K562 (cell line): ENCODE results near the gene SEC61A2. TPM values are rescaled to one million over a fixed set of nuclear protein-coding genes. Genes with fewer than 3 reads are reported as not detected.

Experiments
- ATAC-seq: fragments of 200-7000 bp; cut with Tn5 transposase; 3 replicates; pipeline ENCODE4 v1.9.1; 2020; ENCODE audit warnings: moderate library complexity
- BruUV-seq: library from RNA; stranded (reverse); fragments of 400-500 nt; replicated peaks from 2 replicates; lab custom pipeline; 2021; lab: Mats Ljungman, UMichigan
- CTCF ChIA-PET: fragments of 300-600 bp; formaldehyde crosslinking; extraction: SDS; loops from one replicate; lab custom pipeline; 2021; ENCODE audit warnings: low intra/inter-chr PET ratio; lab: Yijun Ruan, JAX
- POLR2A ChIA-PET: fragments of 300-600, 350-650 bp; sonication (Branson Sonifier 250); formaldehyde crosslinking; extraction: SDS; loops from one replicate; lab custom pipeline; 2021; ENCODE audit warnings: antibody characterized with exemption, inconsistent platforms; lab: Yijun Ruan, JAX
- DNase-seq, 4 experiments: peaks; one replicate each; pipeline versions ENCODE4 v3.0.0 to v3.0.0-alpha.2; 2011 to 2018; ENCODE audit warnings: low spot score in 3 of 4, mixed read lengths in 3 of 4; ENCODE audit errors: extremely low read depth in 1 of 4
- FAIRE-seq: peaks from 2 replicates; lab custom pipeline; 2011; peaks lifted over from hg19 to GRCh38; lab: Jason Lieb, UNC
- H2AFZ ChIP-seq: 2 replicates; pipeline ENCODE4 v1.6.0; 2011; ENCODE audit warnings: low read depth, low read length, control low read depth, inconsistent platforms
- H3K27ac ChIP-seq: fragments of 200-600 bp; 3 replicates; pipeline ENCODE4 v1.8.0; 2011; ENCODE audit warnings: low read depth, mild to moderate bottlenecking, control low read depth, inconsistent platforms, low read length, moderate library complexity, mixed read lengths; ENCODE audit errors: extremely low read depth
- H3K27me3 ChIP-seq, 2 experiments: fragments of 300-600 bp in 1 of 2; 2 replicates in 1 of 2; 3 replicates in 1 of 2; pipeline versions ENCODE4 v1.6.0 to v1.8.0; 2011; ENCODE audit warnings: inconsistent platforms in 2 of 2, low read length in 2 of 2, mild to moderate bottlenecking in 1 of 2, mixed read lengths in 1 of 2, moderate library complexity in 1 of 2; ENCODE audit not compliant: control insufficient read depth in 2 of 2, insufficient read depth in 2 of 2
- H3K36me3 ChIP-seq: fragments of 300-600 bp; 3 replicates; pipeline ENCODE4 v1.8.0; 2011; ENCODE audit warnings: mild to moderate bottlenecking, low read length, inconsistent platforms; ENCODE audit not compliant: control insufficient read depth, insufficient read depth
- H3K4me1 ChIP-seq, 2 experiments: fragments of 200-600 bp in 1 of 2; replicated peaks in 1 of 2; 2 replicates in 1 of 2; 3 replicates in 1 of 2; pipeline versions ENCODE4 v1.5.1 to v1.8.0; 2011; ENCODE audit warnings: inconsistent platforms in 2 of 2, low read length in 2 of 2, mild to moderate bottlenecking in 1 of 2, mixed read lengths in 1 of 2, moderate library complexity in 1 of 2; ENCODE audit not compliant: control insufficient read depth in 2 of 2, insufficient read depth in 2 of 2
- H3K4me2 ChIP-seq: 2 replicates; pipeline ENCODE4 v1.6.1; 2011; ENCODE audit warnings: low read length, control low read depth, inconsistent platforms, mixed read lengths; ENCODE audit not compliant: insufficient read depth
- H3K4me3 ChIP-seq: fragments of 200-600 bp; sonication (generic), shearing (Covaris generic); 2 replicates; pipeline ENCODE4 v1.5.1; 2016; ENCODE audit warnings: control low read depth, inconsistent platforms
- H3K79me2 ChIP-seq: fragments of 200-600 bp; 3 replicates; pipeline ENCODE4 v1.8.0; 2011; ENCODE audit warnings: low read length, inconsistent platforms; ENCODE audit not compliant: control insufficient read depth, insufficient read depth
- H3K9ac ChIP-seq, 2 experiments: 2 replicates each; pipeline versions ENCODE4 v1.6.0 to v1.6.1; 2011; ENCODE audit warnings: low read depth in 2 of 2, low read length in 2 of 2, control low read depth in 1 of 2, inconsistent platforms in 1 of 2, mild to moderate bottlenecking in 1 of 2, mixed read lengths in 1 of 2; ENCODE audit not compliant: insufficient read depth in 1 of 2
- H3K9me1 ChIP-seq: one replicate; pipeline ENCODE4 v1.6.0; 2011; ENCODE audit warnings: inconsistent platforms, mild to moderate bottlenecking, low read length, moderate library complexity; ENCODE audit not compliant: control insufficient read depth, insufficient read depth
- H3K9me3 ChIP-seq: replicated peaks from 2 replicates; pipeline ENCODE4 v1.5.1; 2011; ENCODE audit warnings: low read depth, low read length, inconsistent platforms; ENCODE audit not compliant: control insufficient read depth, insufficient read depth
- H4K20me1 ChIP-seq: replicated peaks from 2 replicates; pipeline ENCODE4 v1.6.1; 2011; ENCODE audit warnings: low read length, inconsistent platforms, mixed read lengths; ENCODE audit not compliant: control insufficient read depth, insufficient read depth
- CAMTA2 ChIP-seq: fragments of 250-450 bp; sonication (Bioruptor Pico); conservative IDR thresholded peaks from 2 replicates; pipeline ENCODE4 v1.5.1; 2022
- CLOCK ChIP-seq: fragments of 250-450 bp; sonication (Bioruptor Pico); IDR thresholded peaks from 2 replicates; pipeline ENCODE4 v1.4.0; 2020; ENCODE audit warnings: mild to moderate bottlenecking, moderate library complexity, borderline replicate concordance
- MAFF ChIP-seq: IDR thresholded peaks from 2 replicates; pipeline ENCODE4 v1.6.1; 2012; ENCODE audit warnings: low read length, improper control_type of control experiment
- PPARD ChIP-seq: fragments of 250-450 bp; sonication (Bioruptor Pico); IDR thresholded peaks from 2 replicates; pipeline ENCODE4 v1.8.0; 2022; ENCODE audit warnings: inconsistent platforms, mild to moderate bottlenecking, moderate library complexity
- WGBS: fragments of 100-300 bp; shearing (Covaris generic); methylation state at CpG from one replicate; pipeline ENCODE4 v1.1.6; 2016; ENCODE audit warnings: low coverage, mixed read lengths; ENCODE audit not compliant: insufficient coverage; ENCODE audit errors: missing lambda C conversion rate; 5-methylcytosine and 5-hydroxymethylcytosine counted together
- in situ Hi-C: fragments of 300-500 bp; cut with MboI; formaldehyde crosslinking; loops from 4 replicates; pipeline ENCODE4 v1.15.0; 2018; ENCODE audit warnings: inconsistent platforms, mixed read lengths
- intact Hi-C: fragments of 100-400 bp; cut with micrococcal nuclease; formaldehyde crosslinking; loops from 2 replicates; pipeline ENCODE4 v1.14.2; 2022
- polyA plus RNA-seq, 8 experiments: library from polyadenylated mRNA; depleted of rRNA in 4 of 8; stranded (reverse) in 5 of 8; unstranded in 3 of 8; fragments of >200 nt; fragmentation: Nextera tagmentation in 2 of 8; fragmentation: Illumina TruSeq in 1 of 8; extraction: Ambion mirVana in 2 of 8; extraction: Trizol in 1 of 8; gene quantifications; 2 replicates each; pipeline versions ENCODE4 v1.2.1 to v1.2.3, GENCODE V29; 2011 to 2014; ENCODE audit warnings: inconsistent platforms in 1 of 8, missing spikeins in 1 of 8
- total RNA-seq, 7 experiments: library from RNA; depleted of rRNA in 6 of 7; stranded (reverse); fragments of >200 nt in 6 of 7; fragmentation: Illumina TruSeq in 2 of 7; extraction: Trizol in 2 of 7; gene quantifications; 2 replicates each; pipeline versions ENCODE4 v1.2.1 to v1.2.3, GENCODE V29; 2011 to 2021; ENCODE audit warnings: low replicate concordance in 1 of 7

SEC61A2 gene
- total and polyA plus RNA-seq, 9 of the 15 experiments (the other 6 are each of a cell fraction or from before 2014, with no cell fraction given): 1.2 to 9.7 (median 3.9) TPM

DNA sequence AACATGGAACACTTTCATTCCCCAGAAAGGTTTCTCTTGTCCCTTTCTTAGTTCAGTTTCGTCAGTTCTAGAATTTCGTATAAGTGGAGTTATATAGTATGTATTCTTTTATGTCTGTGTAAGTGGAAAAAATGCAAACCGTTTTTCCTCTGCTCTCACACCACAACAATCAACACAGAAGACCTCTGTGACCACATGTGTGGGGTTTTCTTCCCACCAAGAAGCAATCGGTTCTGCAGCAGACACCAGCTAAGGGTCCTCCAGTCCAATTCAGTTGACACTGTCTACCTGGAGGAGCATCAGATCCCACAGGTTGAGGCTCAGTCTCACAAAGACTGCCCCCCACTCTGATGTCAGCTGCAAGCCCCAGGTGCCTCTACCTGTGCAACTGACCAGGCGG, 72.7 kb downstream of the SEC61A2 start:
- Histone ChIP-seq H3K36me3 (peaks cover 72% of the 10 kb centered on the region), H3K9me1 (no peaks in the 10 kb centered on the region), H4K20me1 (no peaks in the 10 kb centered on the region), H3K9me3 (no peaks in the 10 kb centered on the region), H3K4me3 (no peak overlapping the region), H3K27me3 (no peaks in the 10 kb centered on the region), H3K4me1 (peaks cover 0 to 2% of the 10 kb centered on the region in 2 experiments; a peak in 1 of 5 replicates), H3K9ac (no peak overlapping the region), H3K27ac (no peak overlapping the region), H2AFZ (no peak overlapping the region), H3K79me2 (peaks cover 64% of the 10 kb centered on the region), H3K4me2 (no peak overlapping the region)
- in situ Hi-C loops (no loop called here), intact Hi-C loops (no loop called here)
- TF ChIP-seq CAMTA2 (CRISPR knock-in tag) (no peak), MAFF (no peak), CLOCK (CRISPR knock-in tag) (no peak), PPARD (no peak)
- no peak for DNase-seq
- no TSS peak for BruUV-seq
- CTCF ChIA-PET: no interaction called here
- FAIRE-seq: no peak
- POLR2A ChIA-PET: no interaction called here
- WGBS: 83% methylated on average over 4 of the region's 5 CpGs
- ATAC-seq: no peak
